DLD1 (cell line): Measurements from ENCODE around the gene RBM34.

Source experiments
- in situ Hi-C: cut with HindIII; loops from 2 replicates; pipeline ENCODE4 v1.10.0; 2017; ENCODE audit warnings: low sequenced_read_pairs

RBM34 gene

GRCh38 chr1:235156740-235157139, 4.3 kb downstream of the RBM34 start:
- in situ Hi-C loops: no loop called here

- in situ Hi-C loops: no loop called here
These were observed 4.8 kb downstream of the RBM34 start for GRCh38 chr1:235156265-235156664.

- in situ Hi-C loops: no loop called here
These were observed 8.8 kb downstream of the RBM34 start for GRCh38 chr1:235152235-235152634.

- in situ Hi-C loops: no loop called here
These were observed 10.0 kb downstream of the RBM34 start for GRCh38 chr1:235151033-235151432.

GRCh38 chr1:235149824-235150223, 11.2 kb downstream of the RBM34 start:
- in situ Hi-C loops: no loop called here

- in situ Hi-C loops: no loop called here
These were observed 13.8 kb downstream of the RBM34 start for GRCh38 chr1:235147269-235147668.

GRCh38 chr1:235145639-235146038, 15.4 kb downstream of the RBM34 start:
- in situ Hi-C loops: no loop called here

GRCh38 chr1:235142991-235143390, 18.1 kb downstream of the RBM34 start:
- in situ Hi-C loops: no loop called here

- in situ Hi-C loops: no loop called here
These were observed 21.7 kb downstream of the RBM34 start for GRCh38 chr1:235139315-235139714.

GRCh38 chr1:235138821-235139220, 22.2 kb downstream of the RBM34 start:
- in situ Hi-C loops: no loop called here

GRCh38 chr1:235136111-235136510, 24.9 kb downstream of the RBM34 start:
- in situ Hi-C loops: no loop called here

GRCh38 chr1:235134171-235134570, 26.9 kb downstream of the RBM34 start:
- in situ Hi-C loops: no loop called here

- in situ Hi-C loops: no loop called here
These were observed 28.0 kb downstream of the RBM34 start for GRCh38 chr1:235133086-235133485.

GRCh38 chr1:235131961-235132360, 29.1 kb downstream of the RBM34 start:
- in situ Hi-C loops: no loop called here

- in situ Hi-C loops: no loop called here
These were observed 30.2 kb downstream of the RBM34 start for GRCh38 chr1:235130766-235131270.

- in situ Hi-C loops: no loop called here
These were observed 31.1 kb downstream of the RBM34 start for GRCh38 chr1:235129774-235130570.

- in situ Hi-C loops: no loop called here
These were observed 32.4 kb downstream of the RBM34 start, which contains the start of gene TOMM20 for GRCh38 chr1:235128456-235129328. TOMM20 (minus strand) TSS chr1:235128837; CDS start chr1:235128715, 122 bp downstream.

GRCh38 chr1:235127732-235128455, 33.2 kb downstream of the RBM34 start:
- in situ Hi-C loops: no loop called here

- in situ Hi-C loops: no loop called here
These were observed 33.8 kb downstream of the RBM34 start for GRCh38 chr1:235127203-235127602.

- in situ Hi-C loops: no loop called here
These were observed 36.4 kb downstream of the RBM34 start for GRCh38 chr1:235124665-235125064.

GRCh38 chr1:235124111-235124510, 36.9 kb downstream of the RBM34 start:
- in situ Hi-C loops: no loop called here
